K562 (cell line): ENCODE results near the gene ZNF48. TPM values are rescaled to one million over a fixed set of nuclear protein-coding genes. Genes with fewer than 3 reads are reported as not detected.

Experiments used
- ATAC-seq: fragments of 200-7000 bp; cut with Tn5 transposase; 3 replicates; pipeline ENCODE4 v1.9.1; 2020; ENCODE audit warnings: moderate library complexity
- BruUV-seq: library from RNA; stranded (reverse); fragments of 400-500 nt; replicated peaks from 2 replicates; lab custom pipeline; 2021; lab: Mats Ljungman, UMichigan
- CTCF ChIA-PET: fragments of 300-600 bp; formaldehyde crosslinking; extraction: SDS; loops from one replicate; lab custom pipeline; 2021; ENCODE audit warnings: low intra/inter-chr PET ratio; lab: Yijun Ruan, JAX
- POLR2A ChIA-PET: fragments of 300-600, 350-650 bp; sonication (Branson Sonifier 250); formaldehyde crosslinking; extraction: SDS; loops from one replicate; lab custom pipeline; 2021; ENCODE audit warnings: antibody characterized with exemption, inconsistent platforms; lab: Yijun Ruan, JAX
- DNase-seq, 4 experiments: peaks; one replicate each; pipeline versions ENCODE4 v3.0.0 to v3.0.0-alpha.2; 2011 to 2018; ENCODE audit warnings: low spot score in 3 of 4, mixed read lengths in 3 of 4; ENCODE audit errors: extremely low read depth in 1 of 4
- FAIRE-seq: peaks from 2 replicates; lab custom pipeline; 2011; peaks lifted over from hg19 to GRCh38; lab: Jason Lieb, UNC
- H2AFZ ChIP-seq: 2 replicates; pipeline ENCODE4 v1.6.0; 2011; ENCODE audit warnings: low read depth, low read length, control low read depth, inconsistent platforms
- H3K27ac ChIP-seq: fragments of 200-600 bp; 3 replicates; pipeline ENCODE4 v1.8.0; 2011; ENCODE audit warnings: low read depth, mild to moderate bottlenecking, control low read depth, inconsistent platforms, low read length, moderate library complexity, mixed read lengths; ENCODE audit errors: extremely low read depth
- H3K27me3 ChIP-seq, 2 experiments: fragments of 300-600 bp in 1 of 2; 2 replicates in 1 of 2; 3 replicates in 1 of 2; pipeline versions ENCODE4 v1.6.0 to v1.8.0; 2011; ENCODE audit warnings: inconsistent platforms in 2 of 2, low read length in 2 of 2, mild to moderate bottlenecking in 1 of 2, mixed read lengths in 1 of 2, moderate library complexity in 1 of 2; ENCODE audit not compliant: control insufficient read depth in 2 of 2, insufficient read depth in 2 of 2
- H3K36me3 ChIP-seq: fragments of 300-600 bp; 3 replicates; pipeline ENCODE4 v1.8.0; 2011; ENCODE audit warnings: mild to moderate bottlenecking, low read length, inconsistent platforms; ENCODE audit not compliant: control insufficient read depth, insufficient read depth
- H3K4me1 ChIP-seq, 2 experiments: fragments of 200-600 bp in 1 of 2; replicated peaks in 1 of 2; 2 replicates in 1 of 2; 3 replicates in 1 of 2; pipeline versions ENCODE4 v1.5.1 to v1.8.0; 2011; ENCODE audit warnings: inconsistent platforms in 2 of 2, low read length in 2 of 2, mild to moderate bottlenecking in 1 of 2, mixed read lengths in 1 of 2, moderate library complexity in 1 of 2; ENCODE audit not compliant: control insufficient read depth in 2 of 2, insufficient read depth in 2 of 2
- H3K4me2 ChIP-seq: 2 replicates; pipeline ENCODE4 v1.6.1; 2011; ENCODE audit warnings: low read length, control low read depth, inconsistent platforms, mixed read lengths; ENCODE audit not compliant: insufficient read depth
- H3K4me3 ChIP-seq: fragments of 200-600 bp; sonication (generic), shearing (Covaris generic); 2 replicates; pipeline ENCODE4 v1.5.1; 2016; ENCODE audit warnings: control low read depth, inconsistent platforms
- H3K79me2 ChIP-seq: fragments of 200-600 bp; 3 replicates; pipeline ENCODE4 v1.8.0; 2011; ENCODE audit warnings: low read length, inconsistent platforms; ENCODE audit not compliant: control insufficient read depth, insufficient read depth
- H3K9ac ChIP-seq, 2 experiments: 2 replicates each; pipeline versions ENCODE4 v1.6.0 to v1.6.1; 2011; ENCODE audit warnings: low read depth in 2 of 2, low read length in 2 of 2, control low read depth in 1 of 2, inconsistent platforms in 1 of 2, mild to moderate bottlenecking in 1 of 2, mixed read lengths in 1 of 2; ENCODE audit not compliant: insufficient read depth in 1 of 2
- H3K9me1 ChIP-seq: one replicate; pipeline ENCODE4 v1.6.0; 2011; ENCODE audit warnings: inconsistent platforms, mild to moderate bottlenecking, low read length, moderate library complexity; ENCODE audit not compliant: control insufficient read depth, insufficient read depth
- H3K9me3 ChIP-seq: replicated peaks from 2 replicates; pipeline ENCODE4 v1.5.1; 2011; ENCODE audit warnings: low read depth, low read length, inconsistent platforms; ENCODE audit not compliant: control insufficient read depth, insufficient read depth
- H4K20me1 ChIP-seq: replicated peaks from 2 replicates; pipeline ENCODE4 v1.6.1; 2011; ENCODE audit warnings: low read length, inconsistent platforms, mixed read lengths; ENCODE audit not compliant: control insufficient read depth, insufficient read depth
- BACH1 ChIP-seq: fragments of 200-800 bp; sonication (Bioruptor generic); IDR thresholded peaks from 2 replicates; pipeline ENCODE4 v1.6.1; 2016; ENCODE audit warnings: missing genetic modification characterization, missing compliant biosample characterization
- FOXK1 ChIP-seq: sonication (generic); formaldehyde crosslinking; IDR thresholded peaks from 2 replicates; pipeline ENCODE4 v1.8.0; 2022; ENCODE audit warnings: missing genetic modification reagents, mild to moderate bottlenecking, borderline replicate concordance
- NCOR1 ChIP-seq: fragments of 450-650 bp; IDR thresholded peaks from 2 replicates; pipeline ENCODE4 v1.6.1; 2016; ENCODE audit warnings: mild to moderate bottlenecking, moderate library complexity
- NFIC ChIP-seq: fragments of 450-650 bp; IDR thresholded peaks from 2 replicates; pipeline ENCODE4 v1.6.1; 2017; ENCODE audit warnings: mild to moderate bottlenecking, inconsistent platforms
- POLR2A ChIP-seq: fragments of 450-650 bp; conservative IDR thresholded peaks from 2 replicates; pipeline ENCODE4 v1.6.1; 2016
- POLR2G ChIP-seq: fragments of 200-400 bp; formaldehyde crosslinking; IDR thresholded peaks from 2 replicates; pipeline ENCODE4 v1.6.1; 2017; ENCODE audit warnings: low read depth, mild to moderate bottlenecking, antibody characterized with exemption, low read length, moderate library complexity
- PYGO2 ChIP-seq: fragments of 450-650 bp; IDR thresholded peaks from 2 replicates; pipeline ENCODE4 v1.6.1; 2016; ENCODE audit warnings: mild to moderate bottlenecking, missing genetic modification characterization, moderate library complexity, missing compliant biosample characterization
- RBFOX2 ChIP-seq: fragments of 200-400 bp; formaldehyde crosslinking; IDR thresholded peaks from 2 replicates; pipeline ENCODE4 v1.6.1; 2017; ENCODE audit warnings: low read depth, mild to moderate bottlenecking, low read length, moderate library complexity
- TAL1 ChIP-seq: fragments of 450-650 bp; IDR thresholded peaks from 2 replicates; pipeline ENCODE4 v1.6.1; 2016; ENCODE audit warnings: mild to moderate bottlenecking
- TCF3 ChIP-seq: sonication (generic); formaldehyde crosslinking; IDR thresholded peaks from 2 replicates; pipeline ENCODE4 v1.4.0; 2020; ENCODE audit warnings: mild to moderate bottlenecking, missing genetic modification reagents
- ZBTB17 ChIP-seq: fragments of 450-650 bp; formaldehyde crosslinking; IDR thresholded peaks from 2 replicates; pipeline ENCODE4 v1.4.0; 2020; ENCODE audit warnings: mild to moderate bottlenecking
- ZBTB5 ChIP-seq: fragments of 450-650 bp; IDR thresholded peaks from 2 replicates; pipeline ENCODE4 v1.6.1; 2017; ENCODE audit warnings: antibody characterized with exemption
- ZNF644 ChIP-seq: fragments of 200-800 bp; sonication (Bioruptor generic); IDR thresholded peaks from 2 replicates; pipeline ENCODE4 v1.6.1; 2016; ENCODE audit warnings: low read depth, missing genetic modification characterization, missing compliant biosample characterization
- WGBS: fragments of 100-300 bp; shearing (Covaris generic); methylation state at CpG from one replicate; pipeline ENCODE4 v1.1.6; 2016; ENCODE audit warnings: low coverage, mixed read lengths; ENCODE audit not compliant: insufficient coverage; ENCODE audit errors: missing lambda C conversion rate; 5-methylcytosine and 5-hydroxymethylcytosine counted together
- in situ Hi-C: fragments of 300-500 bp; cut with MboI; formaldehyde crosslinking; loops from 4 replicates; pipeline ENCODE4 v1.15.0; 2018; ENCODE audit warnings: inconsistent platforms, mixed read lengths
- intact Hi-C: fragments of 100-400 bp; cut with micrococcal nuclease; formaldehyde crosslinking; loops from 2 replicates; pipeline ENCODE4 v1.14.2; 2022
- polyA plus RNA-seq, 8 experiments: library from polyadenylated mRNA; depleted of rRNA in 4 of 8; stranded (reverse) in 5 of 8; unstranded in 3 of 8; fragments of >200 nt; fragmentation: Nextera tagmentation in 2 of 8; fragmentation: Illumina TruSeq in 1 of 8; extraction: Ambion mirVana in 2 of 8; extraction: Trizol in 1 of 8; gene quantifications; 2 replicates each; pipeline versions ENCODE4 v1.2.1 to v1.2.3, GENCODE V29; 2011 to 2014; ENCODE audit warnings: inconsistent platforms in 1 of 8, missing spikeins in 1 of 8
- total RNA-seq, 7 experiments: library from RNA; depleted of rRNA in 6 of 7; stranded (reverse); fragments of >200 nt in 6 of 7; fragmentation: Illumina TruSeq in 2 of 7; extraction: Trizol in 2 of 7; gene quantifications; 2 replicates each; pipeline versions ENCODE4 v1.2.1 to v1.2.3, GENCODE V29; 2011 to 2021; ENCODE audit warnings: low replicate concordance in 1 of 7
- TF ChIP-seq, protein P1 (sequence below): sonication (generic); formaldehyde crosslinking; IDR thresholded peaks from 2 replicates; pipeline ENCODE4 v1.9.0; 2022; ENCODE audit warnings: mild to moderate bottlenecking, missing genetic modification reagents

ZNF48 gene
- total and polyA plus RNA-seq, 9 of the 15 experiments (the other 6 are each of a cell fraction or from before 2014, with no cell fraction given) = 0.38 to 11.6 (median 4.7) TPM

- TF ChIP-seq PYGO2 (no peak), TAL1 (0 out of 2 replicates have a peak, but pooled peaks have one; percentile 29), ZNF644 (tag) (no peak), FOXK1 (CRISPR knock-in tag) (no peak), ZBTB17 (no peak), NCOR1 (peak; percentile 14; the same call in 1 of the 2 replicates), BACH1 (tag) (no peak), TCF3 (peak; percentile 72)
- TF ChIP-seq, protein P1, sequence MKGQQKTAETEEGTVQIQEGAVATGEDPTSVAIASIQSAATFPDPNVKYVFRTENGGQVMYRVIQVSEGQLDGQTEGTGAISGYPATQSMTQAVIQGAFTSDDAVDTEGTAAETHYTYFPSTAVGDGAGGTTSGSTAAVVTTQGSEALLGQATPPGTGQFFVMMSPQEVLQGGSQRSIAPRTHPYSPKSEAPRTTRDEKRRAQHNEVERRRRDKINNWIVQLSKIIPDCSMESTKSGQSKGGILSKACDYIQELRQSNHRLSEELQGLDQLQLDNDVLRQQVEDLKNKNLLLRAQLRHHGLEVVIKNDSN (CRISPR knock-in tag) = no peak
Measured at GRCh38 chr16:30397056-30397455, 1.8 kb downstream of the ZNF48 start (continued).

DNA sequence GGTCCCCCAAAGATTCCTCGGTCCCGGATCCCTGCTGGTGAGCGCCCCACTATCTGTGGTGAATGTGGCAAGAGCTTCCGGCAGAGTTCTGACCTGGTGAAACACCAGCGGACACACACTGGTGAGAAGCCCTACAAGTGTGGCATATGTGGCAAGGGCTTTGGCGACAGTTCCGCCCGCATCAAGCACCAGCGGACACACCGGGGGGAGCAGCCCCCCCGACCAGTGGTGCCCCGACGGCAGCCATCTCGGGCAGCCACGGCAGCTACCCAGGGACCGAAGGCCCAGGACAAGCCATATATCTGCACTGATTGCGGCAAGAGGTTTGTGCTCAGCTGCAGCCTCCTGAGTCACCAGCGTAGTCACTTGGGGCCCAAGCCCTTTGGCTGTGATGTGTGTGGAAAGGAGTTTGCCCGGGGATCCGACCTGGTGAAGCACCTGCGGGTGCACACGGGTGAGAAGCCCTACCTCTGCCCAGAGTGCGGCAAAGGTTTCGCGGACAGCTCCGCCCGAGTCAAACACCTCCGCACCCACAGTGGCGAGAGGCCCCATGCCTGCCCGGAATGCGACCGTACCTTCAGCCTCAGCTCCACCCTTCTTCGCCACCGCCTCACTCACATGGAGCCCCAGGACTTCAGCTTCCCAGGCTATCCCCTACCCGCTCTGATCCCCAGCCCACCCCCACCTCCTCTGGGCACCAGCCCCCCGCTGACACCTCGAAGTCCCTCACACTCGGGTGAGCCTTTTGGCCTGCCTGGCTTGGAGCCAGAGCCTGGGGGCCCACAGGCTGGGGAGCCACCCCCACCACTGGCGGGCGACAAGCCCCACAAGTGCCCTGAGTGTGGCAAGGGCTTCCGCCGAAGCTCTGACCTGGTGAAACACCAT, 2.8 kb downstream of the ZNF48 start:
- Histone ChIP-seq H3K9ac (0 out of 4 replicates have a peak overlapping the region, but pooled peaks of 1 of the 2 experiments have one; percentile 61), H3K36me3 (peaks cover 21% of the 10 kb centered on the region; the same call in 2 of the 3 replicates), H3K4me2 (no peak overlapping the region), H3K27ac (no peak overlapping the region), H2AFZ (no peak overlapping the region), H3K79me2 (peaks cover 10% of the 10 kb centered on the region), H4K20me1 (no peaks in the 10 kb centered on the region), H3K9me1 (no peaks in the 10 kb centered on the region), H3K4me3 (no peak overlapping the region), H3K4me1 (peaks cover 33 to 64% of the 10 kb centered on the region in 2 experiments), H3K27me3 (no peaks in the 10 kb centered on the region), H3K9me3 (no peaks in the 10 kb centered on the region)
- TF ChIP-seq NFIC (peak; percentile 28; the same call in 1 of the 2 replicates), RBFOX2 (peak; percentile 28), POLR2A (no peak), ZBTB5 (no peak), POLR2G (0 out of 2 replicates have a peak, but pooled peaks have one; percentile 4)
- no TSS peak for BruUV-seq
- POLR2A ChIA-PET = interaction anchor here (0.6 to 1.0 kb wide), 2 partner anchors 9 to 41 kb away, joined by 3 to 4 read pairs; no protein-coding TSS in a partner anchor
- intact Hi-C loops (no loop called here), in situ Hi-C loops (no loop called here)
- FAIRE-seq (no peak), ATAC-seq (no peak), DNase-seq (no peak)
- WGBS = 95% methylated on average over 33 of the region's 42 CpGs
- CTCF ChIA-PET = no interaction called here
